Transverse colon (tissue), 4 donors: ENCODE data around the gene CEP170B. TPM values are rescaled to one million over a fixed set of nuclear protein-coding genes. Genes with fewer than 3 reads are reported as not detected.

Experiments
- DNase-seq: peaks from one replicate; pipeline ENCODE4 v3.0.0-alpha.2; 2019
- H3K27ac ChIP-seq, 4 donors: fragments of 200-600 bp; sonication (generic); 2 replicates each; pipeline ENCODE4 v1.5.1; 2016 to 2018; ENCODE audit warnings: inconsistent platforms in 4 of 4
- H3K27me3 ChIP-seq: fragments of 200-600 bp; sonication (generic); 2 replicates; pipeline ENCODE4 v1.5.1; 2017; ENCODE audit warnings: inconsistent platforms
- H3K36me3 ChIP-seq, 4 donors: fragments of 200-600 bp; sonication (generic); 2 replicates each; pipeline ENCODE4 v1.5.1; 2017 to 2019; ENCODE audit warnings: inconsistent platforms in 4 of 4
- H3K4me1 ChIP-seq, 4 donors: fragments of 200-600 bp; sonication (generic); 2 replicates each; pipeline ENCODE4 v1.5.1; 2017 to 2020; ENCODE audit warnings: inconsistent platforms in 4 of 4
- H3K4me3 ChIP-seq, 4 donors: fragments of 200-600 bp; sonication (generic); 1 replicate in 1 of 4; 2 replicates in 3 of 4; pipeline versions ENCODE4 v1.5.1 to v1.6.1; 2017 to 2019; ENCODE audit warnings: inconsistent platforms in 4 of 4
- H3K9me3 ChIP-seq, 2 donors: fragments of 200-600 bp; sonication (generic); 2 replicates each; pipeline ENCODE4 v1.5.1; 2017 to 2019; ENCODE audit warnings: inconsistent platforms in 2 of 2
- CTCF ChIP-seq, 5 experiments: fragments of 200-600 bp in 3 of 5; fragments of 450-650 bp in 2 of 5; sonication (generic) in 3 of 5; IDR thresholded peaks; 1 replicate in 2 of 5; 2 replicates in 3 of 5; pipeline ENCODE4 v1.5.1; 2016 to 2017; ENCODE audit warnings: antibody characterized with exemption in 5 of 5, inconsistent platforms in 3 of 5, mild to moderate bottlenecking in 2 of 5, moderate library complexity in 1 of 5
- EP300 ChIP-seq: sonication (generic); formaldehyde crosslinking; IDR thresholded peaks from one replicate; pipeline ENCODE4 v1.6.1; 2017; ENCODE audit warnings: antibody characterized with exemption, low read depth
- POLR2A ChIP-seq: fragments of 450-650 bp; IDR thresholded peaks from one replicate; pipeline ENCODE4 v1.6.1; 2016; ENCODE audit warnings: antibody characterized with exemption, mild to moderate bottlenecking, moderate library complexity
- POLR2AphosphoS5 ChIP-seq, 3 donors: sonication (generic); formaldehyde crosslinking; IDR thresholded peaks; one replicate each; pipeline ENCODE4 v1.6.1; 2016; ENCODE audit warnings: antibody characterized with exemption in 3 of 3
- WGBS, 2 donors: methylation state at CpG; one replicate each; pipeline ENCODE4 v1.1.5; 2018; ENCODE audit warnings: low coverage in 1 of 2; 5-methylcytosine and 5-hydroxymethylcytosine counted together
- in situ Hi-C, 4 donors: fragments of 200-750 bp; cut with MboI; loops; one replicate each; pipeline versions ENCODE4 v1.15.0 to v1.15.1; 2017; ENCODE audit warnings: low sequenced_read_pairs in 3 of 4, low pct_ligation_motif_present in 1 of 4, low pct_unique_long_range_greater_than_20kb in 1 of 4
- intact Hi-C: fragments of 100-400 bp; cut with DNase I; formaldehyde crosslinking; loops from one replicate; pipeline ENCODE4 v1.15.1; 2023; ENCODE audit warnings: low total_unique reads
- total RNA-seq, 4 donors: library from RNA; depleted of rRNA; stranded (reverse); fragments of >200 nt; gene quantifications; one replicate each; pipeline ENCODE4 v1.1.0, GENCODE V29; 2016

The CEP170B gene
- total RNA-seq, 4 donors from 2014 or later, result 56.0 to 195 (median 109) TPM

DNA sequence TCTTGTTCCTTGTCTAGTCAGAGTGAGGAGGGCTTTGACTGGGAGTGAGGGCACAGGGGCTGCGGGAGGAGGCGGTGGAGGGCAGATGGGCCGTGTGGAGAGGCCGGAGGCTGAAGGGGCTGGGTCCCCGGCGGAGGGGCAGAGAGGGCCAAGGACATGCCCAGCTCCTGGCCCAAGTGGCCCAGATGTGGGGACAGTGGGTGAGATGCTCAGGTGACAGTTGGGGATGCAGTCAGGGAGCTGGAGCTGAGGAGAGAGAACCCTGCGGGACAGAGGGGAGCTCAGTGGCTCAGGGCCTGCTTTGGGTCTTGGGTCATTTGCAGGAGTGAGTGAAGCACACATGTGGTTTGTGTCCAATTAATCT, 33.1 kb downstream of the CEP170B start:
- Histone ChIP-seq H3K4me1 (peaks cover 0 to 6% (median 0%) of the 10 kb centered on the region in 4 donors), H3K9me3 (no peaks in the 10 kb centered on the region), H3K27me3 (no peaks in the 10 kb centered on the region), H3K36me3 (no peaks in the 10 kb centered on the region), H3K4me3 (no peak overlapping the region), H3K27ac (no peak overlapping the region)
- 85 to 92% methylated on average over 6 to 7 of the region's 7 CpGs for WGBS, 2 donors
- in situ Hi-C loops (no loop called here), intact Hi-C loops (no loop called here)
- TF ChIP-seq POLR2AphosphoS5 (IDR thresholded peaks at IDR 0.05) (no peak), CTCF (IDR thresholded peaks at IDR 0.05) (no peak), EP300 (no peak), POLR2A (no peak)
- no peak for DNase-seq

DNA sequence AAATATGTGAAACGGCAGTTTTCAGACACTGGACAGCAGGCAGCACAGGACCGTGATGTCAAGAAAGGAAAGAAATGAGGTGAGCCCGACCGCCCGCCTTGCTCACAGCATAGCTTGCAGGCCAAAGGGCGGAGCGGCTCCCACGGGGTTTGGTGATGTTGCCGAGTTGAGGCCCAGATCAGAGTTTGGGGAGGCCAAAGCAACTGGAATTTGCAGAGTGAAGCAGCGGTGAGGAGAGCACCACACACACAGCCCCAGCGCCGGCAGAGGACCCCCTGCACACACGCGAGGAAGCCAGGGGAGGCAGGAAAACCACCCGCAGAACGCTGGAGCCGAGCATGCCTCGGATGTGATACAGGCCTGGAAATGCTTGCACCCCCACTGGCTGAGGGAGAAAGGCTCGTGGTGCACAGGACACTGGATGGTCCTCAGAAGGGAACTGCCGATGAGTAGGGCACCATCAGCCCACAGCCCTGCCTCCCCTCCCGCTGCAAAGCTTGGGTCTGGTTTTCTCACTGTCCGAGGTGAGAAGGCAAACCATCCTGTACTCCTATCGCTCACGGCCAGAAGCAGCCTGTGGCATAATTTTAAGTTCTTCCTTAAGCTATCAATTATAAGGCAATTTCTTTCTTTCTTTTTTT, 33.9 kb downstream of the CEP170B start:
- TF ChIP-seq CTCF (IDR thresholded peaks at IDR 0.05), result no peak
- no peak for TF ChIP-seq POLR2AphosphoS5 (IDR thresholded peaks at IDR 0.05)
- no peak for TF ChIP-seq EP300
- TF ChIP-seq POLR2A, result no peak
- intact Hi-C loops, result no loop called here
- Histone ChIP-seq H3K9me3 (no peaks in the 10 kb centered on the region), H3K36me3 (no peaks in the 10 kb centered on the region), H3K27me3 (no peaks in the 10 kb centered on the region), H3K27ac (no peak overlapping the region), H3K4me3 (no peak overlapping the region), H3K4me1 (peaks cover 0 to 6% (median 0%) of the 10 kb centered on the region in 4 donors)
- in situ Hi-C loops, result no loop called here
- 78 to 81% methylated on average over 5 to 24 of the region's 24 CpGs for WGBS, 2 donors
- DNase-seq, result no peak

DNA sequence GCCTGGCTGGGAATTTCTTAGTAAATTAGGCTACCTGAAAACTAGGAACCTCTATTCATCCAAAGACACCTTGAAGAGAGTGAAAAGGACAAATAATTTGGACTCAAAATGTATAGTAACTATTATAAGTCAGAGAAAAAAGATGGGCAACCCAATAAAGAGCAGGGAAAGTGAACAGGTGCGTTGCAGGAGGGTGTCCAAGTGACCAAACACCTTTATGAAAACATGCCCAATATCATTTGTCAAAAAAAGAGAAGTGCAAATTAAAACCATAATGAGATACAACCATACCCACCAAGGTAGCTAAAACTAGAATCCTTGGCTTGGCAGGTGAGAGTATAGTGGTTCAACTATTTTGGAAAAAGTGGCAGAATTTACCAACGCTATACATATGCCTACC, 34.7 kb downstream of the CEP170B start:
- intact Hi-C loops, result no loop called here
- H3K27me3 ChIP-seq, result no peaks in the 10 kb centered on the region
- TF ChIP-seq EP300 (no peak), POLR2AphosphoS5 (IDR thresholded peaks at IDR 0.05) (no peak), POLR2A (no peak), CTCF (IDR thresholded peaks at IDR 0.05) (no peak)
- no peak overlapping the region for H3K4me3 ChIP-seq
- H3K36me3 ChIP-seq, result no peaks in the 10 kb centered on the region
- no peak overlapping the region for H3K27ac ChIP-seq
- no peaks in the 10 kb centered on the region for H3K9me3 ChIP-seq
- H3K4me1 ChIP-seq, result peaks cover 0 to 6% (median 0%) of the 10 kb centered on the region in 4 donors
- in situ Hi-C loops, result no loop called here
- DNase-seq, result no peak
- WGBS, 2 donors, result 29 to 59% methylated on average over 2 of the region's 2 CpGs

DNA sequence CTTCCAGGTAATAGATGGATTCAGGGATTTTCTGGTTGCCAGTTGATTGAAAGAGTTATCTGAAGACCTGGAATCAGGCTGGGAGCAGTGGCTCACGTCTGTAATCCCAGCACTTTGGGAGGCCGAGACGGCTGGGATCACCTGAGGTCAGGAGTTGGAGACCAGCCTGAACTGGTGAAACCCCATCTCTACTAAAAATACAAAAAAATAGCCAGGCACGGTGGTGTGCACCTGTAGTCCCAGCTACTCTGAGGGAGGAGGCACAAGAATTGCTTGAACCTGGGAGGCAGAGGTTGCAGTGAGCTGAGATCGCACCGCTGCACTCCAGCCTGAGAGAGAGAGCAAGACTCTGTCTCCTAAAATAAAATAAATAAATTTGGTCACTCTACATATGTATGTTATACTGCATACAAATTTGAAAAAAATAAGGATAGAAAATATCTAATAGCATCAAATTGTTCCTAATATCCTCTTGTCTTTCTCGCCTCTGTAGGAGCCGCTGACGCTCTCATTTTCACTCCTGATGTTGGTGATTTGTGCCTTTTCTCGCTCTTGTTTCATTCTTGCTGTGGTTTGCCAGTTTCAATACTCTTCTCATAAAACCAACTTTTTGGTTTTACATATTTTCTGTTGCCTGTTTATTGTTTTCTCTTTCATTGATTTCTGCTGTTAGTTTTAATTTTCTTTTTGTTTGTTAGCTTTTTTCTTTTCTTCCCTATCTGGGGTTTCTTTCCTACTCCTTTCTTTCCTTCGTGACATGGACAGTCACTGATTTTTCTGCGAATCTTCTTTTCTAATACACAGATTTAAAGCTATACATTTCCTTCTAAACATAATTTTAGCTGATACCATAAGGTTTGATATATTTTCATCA, 35.8 kb downstream of the CEP170B start:
- Histone ChIP-seq H3K4me3 (no peak overlapping the region), H3K4me1 (peaks cover 0 to 6% (median 0%) of the 10 kb centered on the region in 4 donors), H3K27me3 (no peaks in the 10 kb centered on the region), H3K27ac (no peak overlapping the region), H3K9me3 (no peaks in the 10 kb centered on the region), H3K36me3 (no peaks in the 10 kb centered on the region)
- intact Hi-C loops (no loop called here), in situ Hi-C loops (no loop called here)
- 80 to 84% methylated on average over 8 to 12 of the region's 12 CpGs for WGBS, 2 donors
- no peak for DNase-seq
- TF ChIP-seq CTCF (IDR thresholded peaks at IDR 0.05) (no peak), POLR2AphosphoS5 (IDR thresholded peaks at IDR 0.05) (no peak), EP300 (no peak), POLR2A (no peak)
